ENCODE data around the gene BLMH.

DNA sequence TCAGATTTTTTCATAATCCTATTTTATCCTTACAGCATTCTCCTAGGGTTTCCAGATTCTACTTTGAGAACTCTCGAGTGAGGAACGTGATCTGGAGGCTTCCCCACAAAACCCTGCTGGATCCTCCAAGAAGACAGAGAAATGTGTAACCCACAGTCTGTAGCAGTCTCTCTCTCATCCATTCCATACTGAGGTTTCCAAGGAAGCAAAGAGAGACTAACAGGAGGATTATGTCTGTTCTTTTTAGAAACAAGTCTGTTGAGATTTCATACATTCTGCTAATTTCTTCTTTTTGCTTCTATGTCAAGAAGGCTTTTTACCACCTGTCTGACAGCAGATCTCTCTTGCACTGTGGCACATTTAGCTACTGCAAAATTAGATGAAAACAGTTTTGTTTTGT lies 23.4 kb upstream of the BLMH start:
- TF ChIP-seq, protein P1, sequence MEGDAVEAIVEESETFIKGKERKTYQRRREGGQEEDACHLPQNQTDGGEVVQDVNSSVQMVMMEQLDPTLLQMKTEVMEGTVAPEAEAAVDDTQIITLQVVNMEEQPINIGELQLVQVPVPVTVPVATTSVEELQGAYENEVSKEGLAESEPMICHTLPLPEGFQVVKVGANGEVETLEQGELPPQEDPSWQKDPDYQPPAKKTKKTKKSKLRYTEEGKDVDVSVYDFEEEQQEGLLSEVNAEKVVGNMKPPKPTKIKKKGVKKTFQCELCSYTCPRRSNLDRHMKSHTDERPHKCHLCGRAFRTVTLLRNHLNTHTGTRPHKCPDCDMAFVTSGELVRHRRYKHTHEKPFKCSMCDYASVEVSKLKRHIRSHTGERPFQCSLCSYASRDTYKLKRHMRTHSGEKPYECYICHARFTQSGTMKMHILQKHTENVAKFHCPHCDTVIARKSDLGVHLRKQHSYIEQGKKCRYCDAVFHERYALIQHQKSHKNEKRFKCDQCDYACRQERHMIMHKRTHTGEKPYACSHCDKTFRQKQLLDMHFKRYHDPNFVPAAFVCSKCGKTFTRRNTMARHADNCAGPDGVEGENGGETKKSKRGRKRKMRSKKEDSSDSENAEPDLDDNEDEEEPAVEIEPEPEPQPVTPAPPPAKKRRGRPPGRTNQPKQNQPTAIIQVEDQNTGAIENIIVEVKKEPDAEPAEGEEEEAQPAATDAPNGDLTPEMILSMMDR (IDR thresholded peaks at IDR 0.05; ENCODE audit: poor library complexity): no peak
- no peak for TF ChIP-seq EZH2 (IDR thresholded peaks at IDR 0.05; ENCODE audit: borderline replicate concordance)

All from hepatocyte (in vitro differentiated cells).